SHP77 treated with DMSO at 0.1 percent for 48 hours (cell line): Measurements from ENCODE around the gene MAPT.
"Not testable (repeated sequence)": the region's sequence is repeated elsewhere in the genome, so short reads cannot be mapped to it uniquely, and the experiment has no call there.

Experiments used
- DNase-seq: peaks from one replicate; lab custom pipeline; 2025; lab: John Stamatoyannopoulos, UW

MAPT gene

DNA sequence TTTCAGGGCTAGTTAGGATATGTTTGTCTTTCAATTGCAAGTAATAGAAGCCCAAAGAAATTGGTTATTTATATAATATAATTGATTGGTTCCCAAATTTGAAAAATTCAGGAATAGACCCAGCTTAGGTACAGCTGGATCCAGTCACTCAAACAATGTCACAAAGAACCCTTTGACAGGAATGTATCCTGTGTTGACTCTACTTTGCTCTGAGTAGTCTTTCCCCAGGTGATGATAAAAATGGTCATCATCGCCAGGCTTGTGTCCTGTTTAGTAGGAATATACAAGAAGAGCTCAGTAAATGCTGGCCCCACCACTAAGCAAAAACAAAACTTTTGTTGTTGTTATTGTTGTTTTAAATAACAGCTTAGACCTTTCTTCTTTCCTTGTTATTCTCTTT, 35.0 kb downstream of the MAPT start:
- no peak for DNase-seq

DNA sequence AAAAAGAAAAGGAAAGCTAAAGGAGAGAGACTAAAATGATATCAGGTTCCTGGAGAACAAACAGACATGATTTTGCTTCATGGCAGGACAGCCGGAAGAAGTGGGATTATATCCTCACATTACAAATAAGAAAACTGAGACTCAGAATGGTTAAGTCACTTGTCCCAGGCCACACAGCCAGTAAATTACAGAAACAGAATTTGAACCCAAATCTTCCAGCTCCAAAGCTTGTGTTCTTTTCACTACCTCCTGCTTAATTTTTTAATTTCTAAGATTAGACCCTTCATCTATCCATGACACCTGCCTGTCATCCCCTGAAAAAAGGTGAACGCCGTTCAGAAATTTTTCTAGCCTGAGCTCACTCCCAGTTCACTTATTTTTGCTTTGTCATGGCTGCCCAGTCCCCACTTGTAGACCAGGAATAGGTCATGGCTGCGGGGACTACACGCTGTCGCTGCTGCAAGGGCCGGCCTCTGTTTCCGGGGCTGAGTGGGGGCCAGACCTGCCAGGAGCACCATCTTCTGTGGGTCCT, 36.1 kb downstream of the MAPT start:
- DNase-seq: no peak

DNA sequence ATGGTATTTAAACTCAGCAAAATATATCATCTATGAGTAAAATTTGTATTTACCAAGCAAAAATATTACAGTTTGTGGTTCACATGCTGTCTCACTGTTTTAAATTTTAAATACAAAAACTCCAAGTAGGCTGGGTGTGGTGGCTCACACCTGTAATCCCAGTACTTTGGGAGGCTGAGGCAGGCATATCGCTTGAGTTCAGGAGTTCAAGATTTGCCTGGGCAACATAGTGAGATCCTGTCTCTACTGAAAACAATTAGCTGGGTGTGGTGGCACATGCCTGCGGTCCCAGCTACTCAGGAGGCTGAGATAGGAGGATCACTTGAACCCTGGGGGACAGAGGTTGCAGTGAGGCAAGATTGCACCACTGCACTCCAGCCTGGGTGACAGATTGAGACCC, 37.3 kb downstream of the MAPT start:
- DNase-seq: no peak

DNA sequence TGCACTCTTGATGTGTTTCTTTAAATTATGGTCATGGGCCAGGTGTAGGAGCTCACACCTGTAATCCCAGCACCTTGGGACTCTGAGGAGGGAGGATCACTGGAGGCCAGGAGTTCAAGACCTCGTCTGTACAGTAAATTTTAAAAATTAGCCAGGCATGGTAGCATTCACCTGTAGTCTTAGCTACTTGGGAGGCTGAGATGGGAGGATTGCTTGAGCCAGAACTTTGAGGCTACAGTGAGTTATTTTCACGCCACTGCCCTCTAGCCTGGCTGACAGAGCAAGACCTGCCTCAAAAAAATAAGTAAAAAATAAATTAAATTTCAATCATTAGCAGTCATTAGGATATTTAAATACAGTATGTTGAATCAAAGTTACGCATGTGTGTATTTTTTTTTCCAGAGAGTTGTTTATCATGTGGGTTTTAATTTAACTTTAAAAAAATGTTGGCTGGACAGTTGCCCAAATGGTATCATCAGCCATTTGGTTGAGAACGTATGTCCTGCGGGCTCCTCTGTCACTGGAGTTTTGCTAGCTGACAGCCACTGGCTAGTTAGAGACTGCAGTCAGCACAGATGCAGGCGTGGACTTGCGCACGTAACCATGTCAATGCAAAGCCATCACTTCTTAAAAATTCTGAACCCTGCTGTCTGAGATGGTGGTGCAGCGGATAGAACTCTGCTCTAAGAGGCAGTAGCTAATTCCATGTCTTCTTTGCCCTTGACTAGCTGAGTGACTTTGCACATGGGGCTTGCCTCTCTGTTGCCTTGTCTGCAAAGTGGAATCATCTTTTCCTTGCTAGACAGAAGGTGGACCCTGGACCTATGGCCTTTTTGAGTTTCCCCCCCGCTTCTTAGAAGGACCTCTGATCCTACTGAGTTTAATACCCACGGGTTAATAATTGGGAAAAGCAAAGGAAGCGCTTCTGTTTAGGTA, 40.0 kb downstream of the MAPT start:
- DNase-seq: no peak

DNA sequence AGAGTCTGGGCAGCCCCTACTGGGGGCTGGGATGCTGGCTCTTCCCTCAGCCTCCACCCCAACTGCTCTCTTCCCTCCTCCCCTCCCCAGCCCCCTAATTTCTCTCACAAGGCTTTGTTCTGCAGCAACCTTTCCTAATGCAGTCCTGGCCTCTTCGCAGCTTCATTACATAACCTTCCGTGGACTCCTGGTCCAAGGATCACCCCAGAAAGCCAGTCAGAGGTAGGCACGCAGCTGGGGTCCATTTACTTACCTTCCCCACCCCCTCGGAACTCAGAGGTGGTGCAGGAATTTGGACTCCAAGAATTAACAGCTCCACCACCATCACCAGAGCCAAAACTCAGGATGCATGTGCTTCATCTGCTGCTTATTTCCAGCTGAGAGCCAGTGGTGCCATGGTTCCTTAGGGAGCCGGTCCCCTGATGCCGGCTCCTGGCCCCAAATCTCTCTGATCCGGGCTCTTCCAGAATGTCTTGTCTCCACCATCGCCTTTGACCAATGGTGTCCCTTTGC, 40.9 kb downstream of the MAPT start:
- no peak for DNase-seq

DNA sequence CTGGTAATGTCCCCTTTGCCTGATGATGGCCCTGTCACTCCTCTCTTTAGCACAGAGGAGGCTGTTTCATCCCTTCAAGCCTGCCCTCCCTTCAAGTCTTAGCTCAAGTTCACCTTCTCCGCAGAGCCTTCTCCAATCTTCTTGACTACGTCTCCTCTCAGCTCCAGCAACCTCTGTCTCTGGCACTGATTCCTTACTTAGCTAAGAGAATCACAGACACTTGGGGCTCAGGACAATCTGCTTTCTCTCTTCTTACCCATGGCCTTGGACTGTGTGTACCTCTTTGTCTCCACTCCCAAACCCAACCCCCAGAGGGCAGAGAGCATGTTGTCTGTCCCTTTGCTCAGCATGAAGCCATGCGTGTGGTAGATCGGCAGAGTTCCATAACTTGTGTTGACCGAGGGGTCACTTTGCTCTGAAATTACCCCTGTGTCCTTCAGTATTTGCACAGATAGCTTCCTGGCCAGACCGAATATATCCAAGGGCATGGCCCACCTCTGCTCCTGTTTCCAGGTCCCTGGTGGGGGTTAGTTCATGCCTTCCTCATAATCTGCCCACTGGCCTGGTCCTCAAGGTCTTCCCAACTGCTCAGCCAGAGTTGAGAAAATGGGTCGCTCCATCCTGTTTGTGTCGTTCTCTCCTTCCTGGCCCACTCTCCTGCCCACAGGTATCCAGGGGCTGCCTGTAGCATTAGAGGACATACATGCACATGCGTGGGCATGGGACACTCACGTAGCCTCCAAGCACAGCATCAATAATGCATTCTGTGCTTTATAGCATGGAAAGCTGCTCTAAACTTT, 41.6 kb downstream of the MAPT start:
- no peak for DNase-seq

DNA sequence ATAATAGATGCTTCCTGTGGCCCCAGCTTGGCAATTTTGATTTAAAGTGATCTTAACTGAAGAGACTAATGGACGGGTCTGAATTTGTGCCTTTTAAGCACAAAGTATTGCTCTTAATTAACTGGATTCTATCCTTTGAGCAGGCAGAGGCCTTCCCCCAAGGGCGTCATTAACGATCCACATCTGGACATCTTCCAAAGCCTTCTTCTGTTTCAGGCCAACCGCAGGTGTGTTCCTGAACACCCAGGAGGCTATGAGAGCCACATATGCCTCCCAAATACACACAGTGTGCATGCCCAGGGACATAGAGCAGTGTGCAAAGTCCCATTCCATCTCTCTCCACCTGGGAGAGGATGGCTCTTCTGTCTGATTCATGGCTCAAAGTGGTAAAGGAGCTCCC, 42.3 kb downstream of the MAPT start:
- peak; percentile 40 for DNase-seq

DNA sequence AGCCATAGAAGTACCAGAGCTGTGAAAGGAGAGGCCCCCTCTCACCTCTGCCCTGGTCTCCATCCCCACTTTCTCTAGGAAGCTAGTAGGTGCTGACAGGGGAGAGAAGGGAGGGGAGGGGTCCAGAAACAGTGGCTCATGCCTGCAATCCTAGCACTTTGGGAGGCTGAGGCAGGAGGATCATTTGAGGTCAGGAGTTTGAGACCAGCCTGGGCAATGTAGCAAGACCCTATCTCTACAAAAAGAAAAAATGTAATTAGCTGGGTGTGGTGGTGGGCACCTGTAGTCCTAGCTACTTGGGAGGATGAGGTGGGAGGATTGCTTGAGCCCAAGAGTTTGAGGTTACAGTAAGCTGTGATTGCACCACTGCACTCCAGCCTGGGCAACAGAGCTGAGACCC, 42.8 kb downstream of the MAPT start:
- DNase-seq: not testable (repeated sequence)

DNA sequence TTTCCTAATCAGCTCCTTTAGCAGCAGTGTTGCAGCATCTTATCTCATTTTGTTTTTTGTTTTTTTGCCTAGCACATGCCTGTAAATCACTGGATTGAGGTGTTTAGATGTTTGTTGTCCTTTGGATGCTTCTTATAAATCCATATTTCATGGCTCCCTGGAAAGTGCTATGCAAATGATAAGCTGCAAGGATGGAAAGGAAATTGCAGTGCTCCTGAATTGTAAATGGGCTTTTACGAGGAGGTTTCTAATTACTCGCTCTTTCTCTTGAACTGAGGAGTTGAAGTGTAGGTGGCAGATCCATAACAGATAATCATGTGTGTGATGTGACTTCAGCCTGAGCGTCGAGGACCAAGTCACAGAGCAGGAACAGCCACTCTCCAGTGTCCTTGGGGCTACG, 45.0 kb downstream of the MAPT start:
- no peak for DNase-seq

DNA sequence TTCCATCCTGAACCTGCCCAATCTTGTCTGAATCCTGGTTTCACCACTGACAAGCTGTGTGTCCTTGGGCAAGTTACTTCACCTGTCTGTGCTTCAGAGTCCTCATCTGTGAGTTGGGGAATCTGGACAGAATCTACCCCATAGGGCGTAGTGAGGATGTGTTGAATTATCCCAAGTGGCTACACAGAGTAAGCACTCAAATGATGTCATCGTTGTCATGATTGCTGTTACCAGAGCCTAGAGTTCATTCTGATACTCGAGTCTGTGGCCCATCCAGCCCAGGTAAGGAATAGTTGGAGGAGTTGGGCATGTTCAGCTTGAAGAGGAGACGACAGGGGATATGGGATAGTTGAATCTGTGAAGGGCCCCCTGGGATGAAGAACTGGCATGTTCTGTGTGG, 45.9 kb downstream of the MAPT start:
- no peak for DNase-seq

DNA sequence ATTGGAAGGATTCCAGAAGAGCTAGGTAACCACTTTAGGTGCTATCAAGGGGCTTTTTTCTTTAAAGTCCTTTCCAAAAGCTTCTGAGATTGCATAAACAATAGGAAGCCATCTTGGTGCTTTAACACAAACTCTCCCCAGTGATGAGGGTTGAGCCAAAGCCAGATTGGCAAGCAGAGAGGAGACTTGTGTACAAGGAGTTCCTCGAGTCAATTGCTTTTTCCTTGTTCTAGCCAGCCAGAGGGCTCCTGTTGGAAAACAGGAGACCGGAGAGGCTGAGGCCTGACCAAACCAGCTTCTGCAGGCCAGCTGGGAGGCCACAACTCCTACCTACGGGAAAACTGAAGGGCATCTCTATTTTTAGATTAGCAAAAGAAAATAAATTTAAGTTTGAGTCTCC, 46.5 kb downstream of the MAPT start:
- no peak for DNase-seq

DNA sequence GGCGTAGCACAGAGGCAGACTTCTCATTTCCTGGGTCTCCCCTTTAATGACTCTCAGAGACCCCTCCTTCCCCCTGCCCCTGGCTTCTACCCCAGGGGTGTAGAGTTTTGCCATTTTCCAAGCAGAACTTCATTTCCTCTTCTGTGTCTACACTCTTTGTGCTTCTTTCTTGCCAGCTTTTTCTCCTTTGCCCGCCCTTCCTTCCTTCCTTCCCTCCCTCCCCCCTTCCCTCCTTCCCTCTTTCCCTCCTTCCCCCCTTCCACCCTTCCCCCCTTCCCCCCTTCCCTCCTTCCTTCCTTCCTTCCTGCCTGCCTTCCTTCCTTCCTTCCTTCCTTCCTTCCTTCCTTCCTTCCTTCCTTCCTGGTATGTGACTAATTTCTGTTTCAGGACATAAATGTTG, 47.0 kb downstream of the MAPT start:
- no peak for DNase-seq

DNA sequence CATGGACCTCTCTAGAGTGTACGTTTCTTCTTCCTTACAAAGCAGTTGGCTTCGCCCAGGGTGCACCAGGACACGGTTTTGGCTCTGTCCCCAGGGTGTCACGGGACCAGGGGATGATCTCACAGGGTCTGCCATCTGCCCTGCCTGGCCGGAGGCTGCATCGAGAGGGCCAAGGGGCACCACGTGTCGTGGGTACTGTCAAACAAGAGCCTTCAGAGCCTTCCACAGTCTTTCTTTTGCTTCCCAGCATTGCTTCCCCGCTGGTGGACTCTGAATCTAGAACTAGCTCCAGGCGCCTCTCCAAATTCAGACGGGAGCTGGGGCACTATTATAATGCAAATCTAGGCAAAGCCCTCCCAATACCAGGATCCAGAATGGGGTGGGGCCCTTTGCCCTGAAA, 47.9 kb downstream of the MAPT start:
- DNase-seq: peak; percentile 78

DNA sequence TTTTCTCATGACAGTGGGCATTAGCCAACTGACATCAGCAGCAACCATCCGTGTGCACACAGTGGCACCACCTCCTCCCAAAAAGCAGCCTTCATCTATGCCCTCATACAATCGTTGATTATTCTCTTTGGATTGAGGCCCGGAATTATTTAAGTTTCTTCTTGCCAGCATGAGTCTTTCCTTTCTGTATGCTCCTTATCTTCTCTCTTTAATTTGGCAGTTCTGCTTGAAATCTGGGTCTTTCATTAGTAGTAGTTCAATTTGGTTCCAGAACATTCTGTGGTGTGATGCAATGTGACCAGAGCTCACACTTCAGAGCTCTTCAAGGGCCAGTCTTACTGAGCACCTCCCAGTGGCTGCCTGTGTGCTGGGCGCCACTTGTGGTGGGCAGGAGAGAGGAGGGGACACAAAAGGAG, 52.5 kb downstream of the MAPT start:
- DNase-seq: no peak

DNA sequence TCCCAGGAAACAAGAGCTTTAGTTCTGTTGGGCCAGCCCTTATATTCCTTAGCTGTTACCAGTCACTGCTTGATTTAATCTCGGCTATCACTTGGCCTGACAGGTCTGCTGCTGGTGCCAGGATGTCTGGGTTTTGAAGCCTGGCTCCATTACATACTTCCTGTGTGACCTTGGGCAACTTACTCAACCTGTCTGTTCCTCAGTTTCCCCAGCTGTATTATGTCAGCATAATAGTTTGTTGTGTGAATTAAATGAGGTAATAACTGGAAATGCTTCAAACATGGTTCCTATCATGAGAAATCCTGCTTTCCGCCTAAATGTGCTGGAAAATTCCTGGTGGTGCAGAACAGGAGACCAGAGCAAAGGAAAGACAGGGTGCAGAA, 54.1 kb downstream of the MAPT start:
- DNase-seq: no peak

DNA sequence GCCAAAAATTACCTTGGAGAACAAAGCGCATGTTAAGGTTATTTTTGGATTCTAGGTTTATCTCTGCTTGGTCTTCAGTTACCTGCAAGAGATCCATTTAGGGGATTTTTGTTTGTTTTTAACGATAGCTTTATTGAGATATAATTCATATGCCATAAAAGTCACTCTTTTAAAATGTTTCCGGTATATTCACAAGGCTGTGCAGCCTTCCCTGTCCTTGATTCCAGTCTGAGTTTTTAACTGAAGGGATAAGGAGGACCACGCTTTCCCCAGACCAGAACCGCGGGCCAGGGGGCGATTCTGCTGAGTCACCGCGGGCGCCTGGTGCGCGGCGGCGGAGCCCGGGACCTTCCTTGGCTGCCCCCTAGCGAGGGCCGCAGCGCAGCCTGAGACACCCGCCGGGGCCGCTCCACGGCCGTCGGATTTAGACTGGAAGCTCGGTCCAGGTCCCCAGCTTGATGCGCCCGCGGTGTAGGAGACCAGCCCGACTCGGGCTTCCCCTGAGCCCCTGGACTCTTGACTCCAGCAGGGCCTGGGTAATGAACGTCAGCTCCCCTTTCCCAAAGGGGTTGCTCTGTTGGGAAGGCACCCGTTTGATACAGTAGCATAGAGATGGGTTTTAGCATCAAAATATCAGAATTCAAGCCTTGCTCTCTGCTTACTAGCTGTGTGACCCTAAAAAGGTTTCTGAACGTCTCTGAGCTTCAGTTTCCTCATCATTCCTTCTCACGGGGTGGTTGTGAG, 54.7 kb downstream of the MAPT start:
- DNase-seq: peak; percentile 70

DNA sequence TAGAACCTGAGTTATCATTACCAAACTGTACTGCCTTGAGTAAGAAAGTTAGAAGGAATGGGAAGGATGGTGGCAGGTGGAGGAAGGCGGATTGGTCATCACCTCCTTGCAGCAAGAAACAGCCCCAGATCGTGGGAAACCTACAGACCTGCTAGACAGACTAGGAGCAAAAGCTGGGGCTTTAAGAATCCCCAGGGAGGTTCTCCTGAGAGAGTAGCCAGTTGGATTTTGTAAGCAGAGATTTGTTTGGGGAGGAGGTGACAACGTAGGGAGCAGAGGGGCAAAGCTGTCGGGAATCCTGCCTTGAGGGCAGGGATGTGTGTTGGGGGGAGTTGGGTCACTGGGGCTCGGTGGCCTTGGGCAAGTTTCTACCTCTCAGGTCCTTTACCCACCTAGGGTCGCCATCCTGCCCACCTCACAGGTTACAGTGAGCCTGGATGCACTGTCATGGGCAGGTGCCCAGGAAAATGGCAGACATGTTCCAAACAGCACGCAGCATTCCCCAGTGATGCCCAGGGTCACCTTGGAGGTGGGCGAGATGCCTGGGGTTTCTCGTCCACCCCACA, 55.5 kb downstream of the MAPT start:
- no peak for DNase-seq

DNA sequence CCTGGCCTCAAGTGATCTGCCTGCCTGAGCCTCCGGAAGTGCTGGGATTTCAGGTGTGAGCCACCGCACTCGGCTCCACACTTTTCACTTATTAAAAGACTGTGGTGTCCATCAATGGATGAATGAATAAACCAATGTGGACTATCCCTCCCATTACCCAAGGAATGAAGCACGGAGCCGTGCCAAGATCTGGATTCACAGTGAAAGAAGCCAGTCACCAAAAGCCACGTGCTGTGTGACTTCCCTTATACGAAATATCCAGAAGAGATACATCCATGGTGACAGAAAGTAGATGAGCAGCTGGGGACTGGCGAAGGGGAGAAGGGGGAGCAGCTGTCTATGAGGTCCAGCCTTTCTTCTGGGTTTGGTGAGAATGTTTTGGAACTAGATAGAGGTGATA, 56.5 kb downstream of the MAPT start:
- no peak for DNase-seq

DNA sequence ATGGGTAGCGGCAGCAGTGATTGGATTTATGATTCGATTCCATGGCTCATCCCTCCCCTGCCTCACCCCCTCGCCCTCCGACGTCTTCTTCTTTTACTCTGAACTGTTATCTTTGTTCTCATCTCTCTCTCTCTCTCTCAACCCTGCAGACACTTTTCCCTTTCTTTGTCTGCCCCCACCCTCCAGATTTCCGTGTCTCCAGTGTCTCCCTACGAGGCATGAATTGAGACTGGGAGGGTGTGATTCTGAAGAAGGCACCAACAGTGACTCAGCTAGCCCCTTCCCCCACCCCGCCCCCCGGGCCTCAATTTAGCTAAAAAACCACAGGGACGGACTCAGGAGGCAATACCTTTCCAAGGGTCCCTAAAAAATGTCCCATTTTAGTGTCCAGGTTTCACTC, 57.0 kb downstream of the MAPT start:
- DNase-seq: no peak

DNA sequence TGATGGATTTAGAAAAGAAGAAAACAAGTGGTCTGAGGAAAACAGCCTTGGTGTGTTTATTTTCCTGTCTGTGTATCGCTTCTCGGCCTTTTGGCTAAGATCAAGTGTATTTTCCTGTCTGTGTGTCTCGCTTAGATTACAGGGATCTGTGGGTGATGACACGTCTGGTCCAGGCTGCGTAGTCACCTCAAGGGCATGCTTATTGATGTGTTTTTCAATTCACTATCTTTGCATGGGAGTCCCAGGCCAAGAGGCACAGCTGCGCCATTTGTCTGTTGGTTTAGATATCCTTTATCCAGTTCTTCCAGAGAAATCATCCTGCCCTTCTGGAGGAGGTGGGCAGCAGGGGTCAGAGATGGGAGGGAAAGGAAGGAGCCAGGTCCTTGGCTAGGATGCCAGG, 57.6 kb downstream of the MAPT start:
- no peak for DNase-seq

DNA sequence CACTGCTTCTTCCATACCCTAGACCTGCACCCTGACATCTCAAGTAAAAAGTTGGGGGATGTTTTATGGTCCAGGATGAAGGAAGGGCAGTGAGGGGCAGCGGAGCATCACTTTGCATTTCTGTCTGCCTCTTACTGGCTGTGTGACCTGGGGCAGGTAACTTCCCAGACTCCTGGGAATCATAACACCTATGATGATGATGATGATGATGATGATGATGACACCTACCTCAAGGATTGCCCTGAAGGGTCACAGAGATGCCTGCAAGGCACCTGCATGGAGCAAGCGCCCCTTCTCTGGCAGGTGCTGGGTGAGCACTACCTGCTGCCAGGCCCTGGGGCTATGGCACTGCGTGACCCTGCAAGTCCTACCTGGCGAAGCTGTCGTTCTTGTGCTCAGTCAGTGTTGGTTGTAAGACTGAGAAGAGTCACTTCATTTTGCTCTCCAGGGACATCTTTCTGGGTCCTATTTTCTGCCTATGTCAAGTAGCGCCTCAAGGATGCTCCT, 58.5 kb downstream of the MAPT start:
- DNase-seq: no peak

DNA sequence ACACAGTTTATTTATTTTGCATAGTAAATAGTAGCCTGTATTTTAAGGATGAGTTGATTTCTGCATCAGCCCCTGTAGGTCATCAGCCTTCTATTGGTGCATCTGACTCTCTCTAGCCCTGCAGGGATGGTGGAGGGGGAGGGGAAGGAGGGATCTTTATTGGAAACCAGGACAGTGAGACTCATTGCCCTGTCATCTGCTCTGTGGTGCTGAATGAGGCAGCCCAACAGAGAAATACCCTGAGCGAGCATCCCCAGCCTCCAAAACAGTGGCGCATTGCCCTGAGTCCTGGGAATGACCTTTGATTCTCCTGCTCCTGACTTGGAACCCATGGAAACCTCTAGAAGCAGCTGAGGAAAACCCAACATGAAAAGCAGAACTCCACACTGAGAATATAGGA, 59.2 kb downstream of the MAPT start:
- DNase-seq: no peak
